ENCODE results near the gene PCDH15.

Gene PCDH15

GRCh38 chr10:54130394-54130793 lies 670.6 kb downstream of the PCDH15 start:
- DNase-seq (ENCODE audit: low read depth in 3 of 3) = no peak

GRCh38 chr10:54125098-54125747 lies 675.8 kb downstream of the PCDH15 start:
- DNase-seq (ENCODE audit: low read depth in 3 of 3) = no peak

- DNase-seq (ENCODE audit: low read depth in 3 of 3) = no peak
These were observed 676.7 kb downstream of the PCDH15 start for GRCh38 chr10:54124209-54124885.

GRCh38 chr10:54120806-54121205 lies 680.2 kb downstream of the PCDH15 start:
- DNase-seq (ENCODE audit: low read depth in 3 of 3) = no peak

- no peak for DNase-seq (ENCODE audit: low read depth in 3 of 3)
These were observed 692.1 kb downstream of the PCDH15 start for GRCh38 chr10:54108961-54109360.

- no peak for DNase-seq (ENCODE audit: low read depth in 3 of 3)
These were observed 704.1 kb downstream of the PCDH15 start for GRCh38 chr10:54096892-54097291.

- no peak for DNase-seq (ENCODE audit: low read depth in 3 of 3)
These were observed 706.7 kb downstream of the PCDH15 start for GRCh38 chr10:54094321-54094720.

- DNase-seq (ENCODE audit: low read depth in 3 of 3) = no peak
These were observed 709.8 kb downstream of the PCDH15 start for GRCh38 chr10:54091237-54091636.

- DNase-seq (ENCODE audit: low read depth in 3 of 3) = no peak
These were observed 719.1 kb downstream of the PCDH15 start for GRCh38 chr10:54081950-54082349.

GRCh38 chr10:54067361-54067760 lies 733.7 kb downstream of the PCDH15 start:
- no peak for DNase-seq (ENCODE audit: low read depth in 3 of 3)

- no peak for DNase-seq (ENCODE audit: low read depth in 3 of 3)
These were observed 734.4 kb downstream of the PCDH15 start for GRCh38 chr10:54066646-54067045.

GRCh38 chr10:54065106-54065505 lies 735.9 kb downstream of the PCDH15 start:
- DNase-seq (ENCODE audit: low read depth in 3 of 3) = no peak

GRCh38 chr10:54064215-54064614 lies 736.8 kb downstream of the PCDH15 start:
- DNase-seq (ENCODE audit: low read depth in 3 of 3) = no peak

- DNase-seq (ENCODE audit: low read depth in 3 of 3) = no peak
These were observed 737.5 kb downstream of the PCDH15 start for GRCh38 chr10:54063514-54063913.

GRCh38 chr10:54060572-54060971 lies 740.5 kb downstream of the PCDH15 start:
- DNase-seq (ENCODE audit: low read depth in 3 of 3) = no peak

- no peak for DNase-seq (ENCODE audit: low read depth in 3 of 3)
These were observed 743.7 kb downstream of the PCDH15 start for GRCh38 chr10:54057357-54057756.

GRCh38 chr10:54026340-54026739 lies 774.7 kb downstream of the PCDH15 start:
- DNase-seq (ENCODE audit: low read depth in 3 of 3) = no peak

- DNase-seq (ENCODE audit: low read depth in 3 of 3) = no peak
These were observed 789.9 kb downstream of the PCDH15 start for GRCh38 chr10:54011117-54011516.

GRCh38 chr10:54010337-54010933 lies 790.6 kb downstream of the PCDH15 start:
- no peak for DNase-seq (ENCODE audit: low read depth in 3 of 3)

GRCh38 chr10:54009672-54010071 lies 791.4 kb downstream of the PCDH15 start:
- DNase-seq (ENCODE audit: low read depth in 3 of 3) = no peak

GRCh38 chr10:54002077-54002476 lies 799.0 kb downstream of the PCDH15 start:
- DNase-seq (ENCODE audit: low read depth in 3 of 3) = no peak

- DNase-seq (ENCODE audit: low read depth in 3 of 3) = no peak
These were observed 803.1 kb downstream of the PCDH15 start for GRCh38 chr10:53997953-53998352.

- no peak for DNase-seq (ENCODE audit: low read depth in 3 of 3)
These were observed 810.2 kb downstream of the PCDH15 start for GRCh38 chr10:53990799-53991238.

Measured in stimulated activated CD4-positive, alpha-beta T cell treated with anti-CD3 and anti-CD28 coated beads, TNF-alpha, amount 100 ng/mL, for 48 hours (primary cell).